ENCODE measurements around the gene MEGF10.

MEGF10 gene

DNA sequence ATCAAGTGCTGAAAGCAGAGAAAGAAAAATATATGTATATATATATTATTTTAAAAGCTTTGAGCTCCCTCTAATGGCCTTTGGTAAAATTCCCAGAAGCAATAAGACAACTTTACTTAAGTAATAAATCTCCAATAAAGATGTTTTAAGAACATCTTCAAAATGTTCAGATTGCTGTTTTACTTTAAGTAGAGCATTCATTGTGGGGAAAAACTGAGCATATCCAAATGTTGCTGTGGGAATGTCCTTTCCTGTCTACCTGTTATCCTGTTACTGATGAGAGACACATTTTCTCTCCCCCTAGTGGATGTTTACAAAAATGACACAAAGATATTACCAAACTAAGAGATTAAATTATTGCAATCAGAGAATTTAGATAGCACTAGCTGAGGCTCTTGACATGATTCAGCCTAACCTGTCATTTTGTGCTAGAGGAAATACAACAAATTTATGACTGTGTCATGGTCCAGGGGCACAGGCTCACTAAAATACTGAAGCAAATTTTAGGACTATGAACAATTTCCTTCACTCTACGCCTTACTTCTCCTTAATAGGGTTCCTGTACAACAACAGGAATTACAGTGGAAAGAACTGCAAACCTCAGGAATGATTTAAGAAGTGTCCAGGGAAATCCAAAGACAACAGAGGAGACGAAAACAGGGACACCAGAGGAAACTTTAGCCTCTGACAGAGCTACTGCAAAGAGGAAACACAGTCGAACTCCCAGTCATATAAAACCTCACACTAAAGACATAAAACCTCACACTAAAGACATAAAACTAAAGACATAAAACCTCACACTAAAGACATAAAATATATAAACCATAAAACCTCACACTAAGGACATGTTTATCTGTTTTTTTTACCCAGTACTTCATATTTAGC is 202.5 kb downstream of the MEGF10 start:
- TF ChIP-seq GATA3 (IDR thresholded peaks at IDR 0.05; ENCODE audit: low read depth, low read length) (no peak), GATA2 (IDR thresholded peaks at IDR 0.05; ENCODE audit: low read depth, low read length) (no peak)

DNA sequence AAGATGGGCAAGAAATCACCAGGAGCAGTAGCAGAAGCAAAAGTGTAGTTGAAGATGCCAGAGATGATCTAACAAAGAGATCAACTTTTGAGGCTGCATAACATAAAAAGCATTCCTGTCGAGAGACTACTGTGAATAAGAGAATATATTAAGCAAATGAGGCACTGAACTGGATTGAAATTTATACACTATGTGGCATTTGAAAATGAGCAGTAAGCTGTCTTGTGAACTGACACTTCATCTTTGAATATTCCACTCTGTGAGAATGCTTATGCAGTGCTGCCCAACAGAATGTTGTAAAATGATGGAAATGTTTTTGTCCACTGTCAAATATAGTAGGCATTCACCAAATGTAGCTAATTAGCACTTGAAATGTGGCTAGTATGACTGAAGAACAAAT is 208.0 kb downstream of the MEGF10 start:
- no peak for TF ChIP-seq GATA2 (IDR thresholded peaks at IDR 0.05; ENCODE audit: low read depth, low read length)
- TF ChIP-seq GATA3 (IDR thresholded peaks at IDR 0.05; ENCODE audit: low read depth, low read length) = no peak

GRCh38 chr5:127505905-127506304 is 215.3 kb downstream of the MEGF10 start:
- TF ChIP-seq GATA2 (IDR thresholded peaks at IDR 0.05; ENCODE audit: low read depth, low read length) (no peak), GATA3 (IDR thresholded peaks at IDR 0.05; ENCODE audit: low read depth, low read length) (no peak)

- TF ChIP-seq GATA2 (IDR thresholded peaks at IDR 0.05; ENCODE audit: low read depth, low read length) (no peak), GATA3 (IDR thresholded peaks at IDR 0.05; ENCODE audit: low read depth, low read length) (no peak)
These were observed 216.0 kb downstream of the MEGF10 start for GRCh38 chr5:127506616-127507015.

- TF ChIP-seq GATA2 (IDR thresholded peaks at IDR 0.05; ENCODE audit: low read depth, low read length) (no peak), GATA3 (IDR thresholded peaks at IDR 0.05; ENCODE audit: low read depth, low read length) (no peak)
These were observed 218.2 kb downstream of the MEGF10 start for GRCh38 chr5:127508644-127509373.
